ENCODE results near the gene POC1A.

DNA sequence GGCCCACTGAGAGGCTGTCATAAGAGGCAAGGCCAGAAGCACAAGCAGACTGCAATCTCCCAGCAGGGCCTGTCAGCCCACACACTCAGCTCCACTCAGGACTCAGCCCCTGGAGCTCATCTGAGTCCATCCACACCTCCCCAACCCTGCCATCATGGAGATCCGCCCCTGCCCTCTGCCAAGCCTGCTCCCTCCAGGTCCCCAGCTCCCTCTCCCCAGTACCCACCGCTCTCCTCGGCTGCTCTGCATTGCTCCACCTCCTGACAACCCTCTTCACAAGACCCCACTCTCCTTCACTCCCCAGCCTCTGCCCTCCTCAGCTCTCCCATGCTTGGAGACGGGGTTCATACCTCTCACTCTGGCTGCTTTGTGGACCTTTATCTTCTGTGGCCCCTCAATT lies 11.1 kb downstream of the POC1A start:
- TF ChIP-seq, protein P1, sequence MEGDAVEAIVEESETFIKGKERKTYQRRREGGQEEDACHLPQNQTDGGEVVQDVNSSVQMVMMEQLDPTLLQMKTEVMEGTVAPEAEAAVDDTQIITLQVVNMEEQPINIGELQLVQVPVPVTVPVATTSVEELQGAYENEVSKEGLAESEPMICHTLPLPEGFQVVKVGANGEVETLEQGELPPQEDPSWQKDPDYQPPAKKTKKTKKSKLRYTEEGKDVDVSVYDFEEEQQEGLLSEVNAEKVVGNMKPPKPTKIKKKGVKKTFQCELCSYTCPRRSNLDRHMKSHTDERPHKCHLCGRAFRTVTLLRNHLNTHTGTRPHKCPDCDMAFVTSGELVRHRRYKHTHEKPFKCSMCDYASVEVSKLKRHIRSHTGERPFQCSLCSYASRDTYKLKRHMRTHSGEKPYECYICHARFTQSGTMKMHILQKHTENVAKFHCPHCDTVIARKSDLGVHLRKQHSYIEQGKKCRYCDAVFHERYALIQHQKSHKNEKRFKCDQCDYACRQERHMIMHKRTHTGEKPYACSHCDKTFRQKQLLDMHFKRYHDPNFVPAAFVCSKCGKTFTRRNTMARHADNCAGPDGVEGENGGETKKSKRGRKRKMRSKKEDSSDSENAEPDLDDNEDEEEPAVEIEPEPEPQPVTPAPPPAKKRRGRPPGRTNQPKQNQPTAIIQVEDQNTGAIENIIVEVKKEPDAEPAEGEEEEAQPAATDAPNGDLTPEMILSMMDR (IDR thresholded peaks at IDR 0.05; ENCODE audit: insufficient read depth, low read depth, low read length): no peak
- no peak for TF ChIP-seq EZH2 (IDR thresholded peaks at IDR 0.05; ENCODE audit: insufficient read depth, low read length)
